Stomach (tissue), 4 donors: ENCODE results near the gene POLR3B.
"Not testable (repeated sequence)": the region's sequence is repeated elsewhere in the genome, so short reads cannot be mapped to it uniquely, and the experiment has no call there.

Experiments used
- EP300 ChIP-seq: sonication (generic); formaldehyde crosslinking; IDR thresholded peaks from one replicate; pipeline ENCODE4 v1.6.1; 2017; ENCODE audit warnings: antibody characterized with exemption
- POLR2A ChIP-seq, 4 donors: fragments of 450-650 bp; IDR thresholded peaks; one replicate each; pipeline ENCODE4 v1.6.1; 2016; ENCODE audit warnings: antibody characterized with exemption in 4 of 4, control low read depth in 2 of 4, mild to moderate bottlenecking in 1 of 4, moderate library complexity in 1 of 4
- POLR2AphosphoS5 ChIP-seq, 3 donors: sonication (generic); formaldehyde crosslinking; IDR thresholded peaks; one replicate each; pipeline ENCODE4 v1.6.1; 2016; ENCODE audit warnings: antibody characterized with exemption in 3 of 3
- TF ChIP-seq, protein P1 (sequence below), 7 experiments: fragments of 450-650 bp in 4 of 7; fragments of 200-600 bp in 3 of 7; sonication (generic) in 3 of 7; IDR thresholded peaks; one replicate each; pipeline ENCODE4 v1.5.1; 2016 to 2019; ENCODE audit warnings: antibody characterized with exemption in 7 of 7, control low read depth in 2 of 7, mild to moderate bottlenecking in 1 of 7

DNA sequence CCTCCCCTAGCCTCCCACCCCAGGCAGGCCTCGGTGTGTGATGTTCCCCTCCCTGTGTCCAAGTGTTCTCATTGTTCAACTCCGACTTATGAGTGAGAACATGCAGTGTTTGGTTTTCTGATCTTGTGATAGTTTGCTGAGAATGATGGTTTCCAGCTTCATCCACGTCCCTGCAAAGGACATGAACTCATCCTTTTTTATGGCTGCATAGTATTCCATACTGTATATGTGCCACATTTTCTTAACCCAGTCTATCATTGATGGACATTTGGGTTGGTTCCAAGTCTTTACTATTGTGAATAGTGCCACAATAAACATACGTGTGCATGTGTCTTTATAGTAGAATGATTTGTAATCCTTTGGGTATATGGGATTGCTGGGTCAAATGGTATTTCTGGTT lies 108.1 kb downstream of the POLR3B start:
- TF ChIP-seq, protein P1, sequence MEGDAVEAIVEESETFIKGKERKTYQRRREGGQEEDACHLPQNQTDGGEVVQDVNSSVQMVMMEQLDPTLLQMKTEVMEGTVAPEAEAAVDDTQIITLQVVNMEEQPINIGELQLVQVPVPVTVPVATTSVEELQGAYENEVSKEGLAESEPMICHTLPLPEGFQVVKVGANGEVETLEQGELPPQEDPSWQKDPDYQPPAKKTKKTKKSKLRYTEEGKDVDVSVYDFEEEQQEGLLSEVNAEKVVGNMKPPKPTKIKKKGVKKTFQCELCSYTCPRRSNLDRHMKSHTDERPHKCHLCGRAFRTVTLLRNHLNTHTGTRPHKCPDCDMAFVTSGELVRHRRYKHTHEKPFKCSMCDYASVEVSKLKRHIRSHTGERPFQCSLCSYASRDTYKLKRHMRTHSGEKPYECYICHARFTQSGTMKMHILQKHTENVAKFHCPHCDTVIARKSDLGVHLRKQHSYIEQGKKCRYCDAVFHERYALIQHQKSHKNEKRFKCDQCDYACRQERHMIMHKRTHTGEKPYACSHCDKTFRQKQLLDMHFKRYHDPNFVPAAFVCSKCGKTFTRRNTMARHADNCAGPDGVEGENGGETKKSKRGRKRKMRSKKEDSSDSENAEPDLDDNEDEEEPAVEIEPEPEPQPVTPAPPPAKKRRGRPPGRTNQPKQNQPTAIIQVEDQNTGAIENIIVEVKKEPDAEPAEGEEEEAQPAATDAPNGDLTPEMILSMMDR (IDR thresholded peaks at IDR 0.05) = not testable (repeated sequence)
- not testable (repeated sequence) for TF ChIP-seq POLR2A (IDR thresholded peaks at IDR 0.05); POLR2AphosphoS5 (IDR thresholded peaks at IDR 0.05); EP300
